Thoracic aorta (tissue), 2 donors: Measurements from ENCODE around the gene POLDIP3. TPM values are rescaled to one million over a fixed set of nuclear protein-coding genes. Genes with fewer than 3 reads are reported as not detected.
"Not testable (repeated sequence)": the region's sequence is repeated elsewhere in the genome, so short reads cannot be mapped to it uniquely, and the experiment has no call there.

Experiments
- ATAC-seq: fragments of 150-250 bp; one replicate; pipeline ENCODE4 v1.8.0; 2017; ENCODE audit warnings: low read depth; ENCODE audit not compliant: insufficient number of reproducible peaks, low FRiP score
- DNase-seq: peaks from one replicate; pipeline ENCODE4 v3.0.0-alpha.2; 2020; ENCODE audit warnings: low spot score
- H3K27ac ChIP-seq, 2 donors: fragments of 200-600 bp; sonication (generic); 1 replicate in 1 of 2; 2 replicates in 1 of 2; pipeline ENCODE4 v1.5.1; 2016; ENCODE audit warnings: mild to moderate bottlenecking in 2 of 2, moderate library complexity in 2 of 2
- H3K27me3 ChIP-seq: fragments of 200-600 bp; sonication (generic); replicated peaks from 2 replicates; pipeline ENCODE4 v1.6.0; 2016; ENCODE audit warnings: mild to moderate bottlenecking; ENCODE audit not compliant: insufficient read depth
- H3K36me3 ChIP-seq: fragments of 200-600 bp; sonication (generic); one replicate; pipeline ENCODE4 v1.5.1; 2016
- H3K4me1 ChIP-seq, 2 donors: fragments of 200-600 bp; sonication (generic); 1 replicate in 1 of 2; 2 replicates in 1 of 2; pipeline versions ENCODE4 v1.5.1 to v1.6.0; 2016; ENCODE audit warnings: low read depth in 2 of 2, mild to moderate bottlenecking in 1 of 2; ENCODE audit not compliant: control insufficient read depth in 1 of 2
- H3K4me3 ChIP-seq: fragments of 200-600 bp; sonication (generic); 2 replicates; pipeline ENCODE4 v1.5.1; 2016; ENCODE audit warnings: mild to moderate bottlenecking
- H3K9me3 ChIP-seq: fragments of 200-600 bp; sonication (generic); 2 replicates; pipeline ENCODE4 v1.5.1; 2016
- CTCF ChIP-seq: fragments of 200-600 bp; sonication (generic); IDR thresholded peaks from one replicate; pipeline ENCODE4 v1.5.1; 2019; ENCODE audit warnings: antibody characterized with exemption
- total RNA-seq, 2 donors: library from RNA; depleted of rRNA; stranded (reverse); fragments of >200 nt; gene quantifications; one replicate each; pipeline versions ENCODE4 v1.1.0 to v1.2.3, GENCODE V29; 2016

The POLDIP3 gene
- total RNA-seq, 2 donors from 2014 or later, result 38.2 to 38.7 TPM

GRCh38 chr22:42574468-42574867, 40.2 kb downstream of the POLDIP3 start:
- not testable (repeated sequence) for H3K9me3 ChIP-seq, H3K4me1 ChIP-seq, H3K27me3 ChIP-seq, ATAC-seq, H3K27ac ChIP-seq, DNase-seq, H3K4me3 ChIP-seq
- H3K36me3 ChIP-seq, result peaks cover 28% of the 10 kb centered on the region

- not testable (repeated sequence) for H3K27ac ChIP-seq, H3K9me3 ChIP-seq, H3K4me1 ChIP-seq, DNase-seq, ATAC-seq, H3K4me3 ChIP-seq, H3K27me3 ChIP-seq
- H3K36me3 ChIP-seq, result peaks cover 28% of the 10 kb centered on the region
Measured at GRCh38 chr22:42574046-42574445, 40.6 kb downstream of the POLDIP3 start.

- peaks cover 13% of the 10 kb centered on the region for H3K36me3 ChIP-seq
- DNase-seq, H3K9me3 ChIP-seq, H3K27ac ChIP-seq, H3K4me3 ChIP-seq, H3K27me3 ChIP-seq, H3K4me1 ChIP-seq, ATAC-seq: not testable (repeated sequence)
Measured at GRCh38 chr22:42571068-42571467, 43.6 kb downstream of the POLDIP3 start.

GRCh38 chr22:42570580-42570979, 44.1 kb downstream of the POLDIP3 start:
- H3K4me1 ChIP-seq, H3K9me3 ChIP-seq, H3K4me3 ChIP-seq, ATAC-seq, H3K27me3 ChIP-seq, H3K27ac ChIP-seq, DNase-seq: not testable (repeated sequence)
- H3K36me3 ChIP-seq, result peaks cover 12% of the 10 kb centered on the region

GRCh38 chr22:42567950-42568349, 46.7 kb downstream of the POLDIP3 start:
- not testable (repeated sequence) for H3K36me3 ChIP-seq, DNase-seq, H3K27me3 ChIP-seq, ATAC-seq, H3K4me1 ChIP-seq, H3K9me3 ChIP-seq, H3K4me3 ChIP-seq, H3K27ac ChIP-seq

- ATAC-seq (no peak), DNase-seq (no peak)
- H3K27me3 ChIP-seq, result no peaks in the 10 kb centered on the region
- no peak overlapping the region for H3K27ac ChIP-seq
- no peaks in the 10 kb centered on the region for H3K36me3 ChIP-seq
- no peak overlapping the region for H3K4me3 ChIP-seq
- no peak for TF ChIP-seq CTCF
- H3K9me3 ChIP-seq, result no peaks in the 10 kb centered on the region
- no peaks in the 10 kb centered on the region for H3K4me1 ChIP-seq
Measured at GRCh38 chr22:42565956-42566355, 48.7 kb downstream of the POLDIP3 start.

- Histone ChIP-seq H3K27me3 (no peaks in the 10 kb centered on the region), H3K36me3 (no peaks in the 10 kb centered on the region), H3K4me1 (no peaks in the 10 kb centered on the region), H3K27ac (no peak overlapping the region), H3K4me3 (no peak overlapping the region), H3K9me3 (no peaks in the 10 kb centered on the region)
- DNase-seq (no peak), ATAC-seq (no peak)
- TF ChIP-seq CTCF, result no peak
Measured at GRCh38 chr22:42564699-42565098, 50.0 kb downstream of the POLDIP3 start.

- DNase-seq, ATAC-seq, H3K27ac ChIP-seq, H3K4me3 ChIP-seq, H3K9me3 ChIP-seq, H3K4me1 ChIP-seq, H3K36me3 ChIP-seq, H3K27me3 ChIP-seq: not testable (repeated sequence)
Measured at GRCh38 chr22:42563943-42564342, 50.7 kb downstream of the POLDIP3 start.
